Measurements from ENCODE around the gene GPI. TPM values are rescaled to one million over a fixed set of nuclear protein-coding genes. Genes with fewer than 3 reads are reported as not detected.

GPI gene
- total and polyA plus RNA-seq, 9 of the 15 experiments (the other 6 are each of a cell fraction or from before 2014, with no cell fraction given) = 88.3 to 358 (median 122) TPM

- peak; percentile 54 for TF ChIP-seq E2F8 (IDR thresholded peaks at IDR 0.05; ENCODE audit: low read depth, partially characterized antibody)
- no peak for TF ChIP-seq ZNF830 (CRISPR knock-in tag; IDR thresholded peaks at IDR 0.05)
- TF ChIP-seq KDM2B (CRISPR knock-in tag; IDR thresholded peaks at IDR 0.05) = no peak
- 0 out of 4 replicates have a peak, but pooled peaks of 1 of the 2 experiments have one; percentile 29 for TF ChIP-seq NONO (IDR thresholded peaks at IDR 0.05; ENCODE audit: low read depth in 2 of 2, low read length in 1 of 2)
These were observed 63.7 kb downstream of the GPI start (continued) for GRCh38 chr19:34428549-34429285.

DNA sequence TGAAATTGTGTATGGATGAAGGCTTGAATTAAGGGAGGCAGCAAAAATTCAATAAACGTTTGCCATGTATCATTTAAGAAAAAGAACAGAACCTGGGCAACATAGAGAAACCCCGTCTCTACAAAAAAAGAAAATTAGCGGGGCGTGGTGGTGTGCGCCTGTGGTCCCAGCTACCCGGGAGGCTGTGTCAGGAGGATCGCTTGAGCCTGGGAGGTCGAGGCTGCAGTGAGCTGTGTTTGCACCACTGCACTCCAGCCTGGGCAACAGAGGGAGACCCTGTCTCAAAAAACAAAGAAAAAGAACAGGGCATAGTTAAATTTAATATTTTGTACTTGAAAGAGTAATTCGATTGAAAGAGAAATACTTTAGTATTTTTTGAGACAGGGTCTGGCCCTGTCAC, 64.6 kb downstream of the GPI start:
- no peaks in the 10 kb centered on the region for H3K9me1 ChIP-seq (ENCODE audit: control insufficient read depth, insufficient read depth, low read length)
- H3K4me3 ChIP-seq = peak overlapping the region; percentile 97
- no peaks in the 10 kb centered on the region for H3K9me3 ChIP-seq (replicated peaks; ENCODE audit: control insufficient read depth, insufficient read depth, low read depth, low read length)
- no peak overlapping the region for H2AFZ ChIP-seq (ENCODE audit: low read depth, low read length)
- H3K27me3 ChIP-seq (ENCODE audit: control insufficient read depth in 2 of 2, insufficient read depth in 2 of 2, low read length in 2 of 2) = no peaks in the 10 kb centered on the region
- peaks cover 3 to 16% of the 10 kb centered on the region in 2 experiments; a peak in 4 of 5 replicates for H3K4me1 ChIP-seq (replicated peaks in 1 of 2; ENCODE audit: control insufficient read depth in 2 of 2, insufficient read depth in 2 of 2, low read length in 2 of 2)
- no peak for FAIRE-seq
- peak in 1 of 4 experiments; percentile 20 for DNase-seq (ENCODE audit: extremely low read depth in 1 of 4, low spot score in 3 of 4)
- intact Hi-C loops (cut with micrococcal nuclease) = no loop called here
- peaks cover 69% of the 10 kb centered on the region for H3K79me2 ChIP-seq (ENCODE audit: control insufficient read depth, insufficient read depth, low read length)
- no TSS peak for BruUV-seq (replicated peaks)
- POLR2A ChIA-PET = interaction anchor here (0.6 to 1.4 kb wide), 2 partner anchors 15 to 75 kb away, joined by 3 read pairs; no protein-coding TSS in a partner anchor
- peaks cover 33% of the 10 kb centered on the region for H4K20me1 ChIP-seq (replicated peaks; ENCODE audit: control insufficient read depth, insufficient read depth, low read length)
- WGBS (ENCODE audit: insufficient coverage, low coverage, missing lambda C conversion rate) = 1% methylated on average over 9 of the region's 9 CpGs
- in situ Hi-C loops (cut with MboI) = no loop called here
- H3K36me3 ChIP-seq (ENCODE audit: control insufficient read depth, insufficient read depth, low read length) = peaks cover 65% of the 10 kb centered on the region
- H3K4me2 ChIP-seq (ENCODE audit: insufficient read depth, low read length) = peak overlapping the region; percentile 93
- CTCF ChIA-PET (ENCODE audit: low intra/inter-chr PET ratio) = interaction anchor here (1.0 kb wide), 1 partner anchor 72 kb away, joined by 3 read pairs; no protein-coding TSS in a partner anchor
- ATAC-seq = peak; percentile 8; the same call in 1 of the 3 replicates
- peak overlapping the region; percentile 93; the same call in 2 of the 3 replicates for H3K27ac ChIP-seq (ENCODE audit: extremely low read depth, low read depth, low read length)
- H3K9ac ChIP-seq (ENCODE audit: insufficient read depth in 1 of 2, low read depth in 2 of 2, low read length in 2 of 2) = peak overlapping the region; percentile 85 to 90
- TF ChIP-seq TSC22D4 (tag; IDR thresholded peaks at IDR 0.05) = no peak
- peak in 1 of 2 experiments; percentile 12; a peak in 1 of 4 replicates for TF ChIP-seq HDAC1 (IDR thresholded peaks at IDR 0.05)
- peak; percentile 22 to 30; a peak in 2 of 4 replicates for TF ChIP-seq KDM1A (IDR thresholded peaks at IDR 0.05)
- peak; percentile 22; the same call in 1 of the 2 replicates for TF ChIP-seq SMARCA5 (IDR thresholded peaks at IDR 0.05)
- peak; percentile 46; the same call in 1 of the 2 replicates for TF ChIP-seq ZNF121 (CRISPR knock-in tag; conservative IDR thresholded peaks at IDR 0.05)
- no peak for TF ChIP-seq SIX5 (IDR thresholded peaks at IDR 0.05; ENCODE audit: borderline replicate concordance in 1 of 2, insufficient read depth in 1 of 2, low read depth in 1 of 2, low read length in 2 of 2)
- TF ChIP-seq SMARCE1 (IDR thresholded peaks at IDR 0.05) = no peak
- no peak for TF ChIP-seq OTX1 (CRISPR knock-in tag; IDR thresholded peaks at IDR 0.05)
- no peak for TF ChIP-seq HMBOX1 (IDR thresholded peaks at IDR 0.05)
- no peak for TF ChIP-seq BRD9 (IDR thresholded peaks at IDR 0.05; ENCODE audit: low read depth, partially characterized antibody)
- no peak for TF ChIP-seq HIVEP1 (CRISPR knock-in tag; IDR thresholded peaks at IDR 0.05)
- TF ChIP-seq BCOR (IDR thresholded peaks at IDR 0.05) = peak; percentile 48; the same call in 1 of the 2 replicates

Data from K562 (cell line).